Measurements from ENCODE around the gene LAMA2.

- TF ChIP-seq, protein P1, sequence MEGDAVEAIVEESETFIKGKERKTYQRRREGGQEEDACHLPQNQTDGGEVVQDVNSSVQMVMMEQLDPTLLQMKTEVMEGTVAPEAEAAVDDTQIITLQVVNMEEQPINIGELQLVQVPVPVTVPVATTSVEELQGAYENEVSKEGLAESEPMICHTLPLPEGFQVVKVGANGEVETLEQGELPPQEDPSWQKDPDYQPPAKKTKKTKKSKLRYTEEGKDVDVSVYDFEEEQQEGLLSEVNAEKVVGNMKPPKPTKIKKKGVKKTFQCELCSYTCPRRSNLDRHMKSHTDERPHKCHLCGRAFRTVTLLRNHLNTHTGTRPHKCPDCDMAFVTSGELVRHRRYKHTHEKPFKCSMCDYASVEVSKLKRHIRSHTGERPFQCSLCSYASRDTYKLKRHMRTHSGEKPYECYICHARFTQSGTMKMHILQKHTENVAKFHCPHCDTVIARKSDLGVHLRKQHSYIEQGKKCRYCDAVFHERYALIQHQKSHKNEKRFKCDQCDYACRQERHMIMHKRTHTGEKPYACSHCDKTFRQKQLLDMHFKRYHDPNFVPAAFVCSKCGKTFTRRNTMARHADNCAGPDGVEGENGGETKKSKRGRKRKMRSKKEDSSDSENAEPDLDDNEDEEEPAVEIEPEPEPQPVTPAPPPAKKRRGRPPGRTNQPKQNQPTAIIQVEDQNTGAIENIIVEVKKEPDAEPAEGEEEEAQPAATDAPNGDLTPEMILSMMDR (conservative IDR thresholded peaks at IDR 0.05 in 1 of 2, IDR thresholded peaks at IDR 0.05 in 1 of 2; ENCODE audit: low read depth in 1 of 2, low read length in 2 of 2): no peak
- TF ChIP-seq EZH2 (IDR thresholded peaks at IDR 0.05; ENCODE audit: low read length, missing control alignments): no peak
These were observed 124.9 kb downstream of the LAMA2 start for GRCh38 chr6:129007701-129008373.

Measured in fibroblast of lung (primary cell).